Sigmoid colon (tissue), 7 donors: Measurements from ENCODE around the gene CHN2. TPM values are rescaled to one million over a fixed set of nuclear protein-coding genes. Genes with fewer than 3 reads are reported as not detected.

Experiments used
- DNase-seq: peaks from one replicate; pipeline ENCODE4 v3.0.0-alpha.2; 2019
- H3K27ac ChIP-seq, 4 donors: fragments of 200-600 bp; sonication (generic); one replicate each; pipeline ENCODE4 v1.5.1; 2016 to 2019; ENCODE audit warnings: mild to moderate bottlenecking in 1 of 4
- H3K27me3 ChIP-seq, 3 donors: fragments of 200-600 bp; sonication (generic); one replicate each; pipeline ENCODE4 v1.5.1; 2019; ENCODE audit warnings: mild to moderate bottlenecking in 1 of 3
- H3K36me3 ChIP-seq, 4 donors: fragments of 200-600 bp; sonication (generic); one replicate each; pipeline ENCODE4 v1.5.1; 2016 to 2019
- H3K4me1 ChIP-seq, 4 donors: fragments of 200-600 bp; sonication (generic); one replicate each; pipeline ENCODE4 v1.5.1; 2017 to 2019
- H3K4me3 ChIP-seq, 4 donors: fragments of 200-600 bp; sonication (generic); one replicate each; pipeline ENCODE4 v1.5.1; 2017 to 2019; ENCODE audit warnings: mild to moderate bottlenecking in 2 of 4, moderate library complexity in 1 of 4
- H3K9me3 ChIP-seq, 4 donors: fragments of 200-600 bp in 3 of 4; sonication (generic) in 3 of 4; one replicate each; pipeline versions ENCODE4 v1.5.1 to v1.6.1; 2013 to 2019
- CTCF ChIP-seq, 4 experiments: fragments of 450-650 bp in 3 of 4; fragments of 200-600 bp in 1 of 4; IDR thresholded peaks; one replicate each; pipeline ENCODE4 v1.5.1; 2016 to 2019; ENCODE audit warnings: antibody characterized with exemption in 4 of 4, mild to moderate bottlenecking in 3 of 4, moderate library complexity in 2 of 4
- EP300 ChIP-seq, 4 donors: sonication (generic); formaldehyde crosslinking; IDR thresholded peaks; one replicate each; pipeline ENCODE4 v1.6.1; 2017; ENCODE audit warnings: antibody characterized with exemption in 4 of 4
- POLR2A ChIP-seq, 2 donors: fragments of 450-650 bp; IDR thresholded peaks; one replicate each; pipeline ENCODE4 v1.6.1; 2016; ENCODE audit warnings: antibody characterized with exemption in 2 of 2, mild to moderate bottlenecking in 2 of 2, moderate library complexity in 2 of 2
- POLR2AphosphoS5 ChIP-seq, 4 donors: sonication (generic); formaldehyde crosslinking; IDR thresholded peaks; one replicate each; pipeline ENCODE4 v1.6.1; 2017; ENCODE audit warnings: antibody characterized with exemption in 4 of 4
- WGBS, 2 donors: extraction: QIAGEN DNeasy Blood & Tissue Kit; methylation state at CpG; one replicate each; pipeline ENCODE4 v1.1.7; 2013; 5-methylcytosine and 5-hydroxymethylcytosine counted together
- intact Hi-C: fragments of 100-400 bp; cut with DNase I; formaldehyde crosslinking; loops from one replicate; pipeline ENCODE4 v1.15.1; 2023
- polyA plus RNA-seq, 3 donors: library from polyadenylated mRNA; stranded (reverse); fragments of 200-250 nt; gene quantifications; one replicate each; pipeline ENCODE4 v1.2.3, GENCODE V29; 2013
- total RNA-seq, 4 donors: library from RNA; depleted of rRNA; stranded (reverse); fragments of >200 nt; gene quantifications; one replicate each; pipeline ENCODE4 v1.1.0, GENCODE V29; 2016
- donor health status: healthy with polysubstance abuse.
- donor health status: Bipolar disorder and iron deficiency.
- donor health status: healthy.

Gene CHN2
- total RNA-seq = 10 to 100 TPM; 10.7 to 37.7 (median 14.3) TPM
- 10 to 100 TPM in 2 of 3 donors, 1 to 10 TPM in 1; 4.2 to 21.0 (median 16.2) TPM for polyA plus RNA-seq

DNA sequence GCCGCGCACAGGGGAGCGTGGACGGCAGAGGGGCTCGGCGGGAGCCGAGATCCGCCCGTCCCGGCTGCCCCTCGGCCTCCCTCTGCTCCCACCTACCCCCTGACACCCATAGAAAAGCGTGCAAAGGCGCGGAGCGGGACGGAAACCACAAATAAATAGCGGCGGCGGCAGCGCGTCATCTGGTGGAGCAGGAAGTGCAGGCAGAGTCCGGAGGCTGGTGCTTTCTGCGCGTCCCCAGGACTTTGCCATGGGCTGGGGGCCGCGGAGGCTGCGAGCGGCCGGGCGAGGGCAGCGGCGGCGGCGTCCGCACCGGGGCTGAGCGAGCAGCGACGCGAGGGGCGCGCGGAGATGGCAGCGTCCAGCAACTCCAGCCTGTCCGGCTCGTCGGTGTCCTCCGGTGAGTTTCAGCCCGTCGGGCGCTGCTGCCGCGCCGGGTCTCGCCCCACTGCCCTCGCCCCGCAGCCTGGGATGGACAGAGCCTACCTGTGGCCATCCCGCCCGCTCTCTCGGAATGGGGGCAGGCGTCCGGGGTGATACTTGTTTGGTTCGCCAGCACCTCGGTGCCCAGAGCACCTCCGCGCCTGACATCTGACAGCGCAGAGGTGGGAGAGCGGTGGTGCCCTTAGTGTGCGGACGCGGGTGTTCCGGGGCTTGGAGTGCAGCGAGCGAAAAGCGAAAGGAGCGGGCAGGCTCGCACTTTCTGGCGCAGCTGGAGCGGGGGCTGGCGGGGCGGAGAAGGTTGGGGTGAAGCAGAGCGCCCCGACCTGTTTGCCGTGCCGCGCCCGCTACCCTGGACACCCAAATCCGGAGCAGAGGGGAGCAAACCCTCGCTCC, at the start of gene CHN2:
CHN2 (plus strand) TSS at position 182 of the 834 bp plus-strand sequence.
- no peaks in the 10 kb centered on the region for H3K9me3 ChIP-seq
- H3K36me3 ChIP-seq = no peaks in the 10 kb centered on the region
- H3K4me3 ChIP-seq = peak within 1 kb of the TSS; percentile 41 to 68 (median 55)
- H3K4me1 ChIP-seq = peaks cover 0 to 16% (median 11%) of the 10 kb centered on the region in 4 donors
- WGBS, 2 donors = 0% methylated on average over 89 of the region's 89 CpGs
- TF ChIP-seq EP300 (IDR thresholded peaks at IDR 0.05) (no peak), POLR2AphosphoS5 (IDR thresholded peaks at IDR 0.05) (peak in 2 of 4 donors; percentile 28 to 51)
- H3K27me3 ChIP-seq = peaks cover 0 to 48% (median 16%) of the 10 kb centered on the region in 3 donors
- intact Hi-C loops = no loop called here
- H3K27ac ChIP-seq = peak within 1 kb of the TSS in 3 of 4 donors; percentile 37 to 61 (median 57)
- DNase-seq = peak; percentile 80

DNA sequence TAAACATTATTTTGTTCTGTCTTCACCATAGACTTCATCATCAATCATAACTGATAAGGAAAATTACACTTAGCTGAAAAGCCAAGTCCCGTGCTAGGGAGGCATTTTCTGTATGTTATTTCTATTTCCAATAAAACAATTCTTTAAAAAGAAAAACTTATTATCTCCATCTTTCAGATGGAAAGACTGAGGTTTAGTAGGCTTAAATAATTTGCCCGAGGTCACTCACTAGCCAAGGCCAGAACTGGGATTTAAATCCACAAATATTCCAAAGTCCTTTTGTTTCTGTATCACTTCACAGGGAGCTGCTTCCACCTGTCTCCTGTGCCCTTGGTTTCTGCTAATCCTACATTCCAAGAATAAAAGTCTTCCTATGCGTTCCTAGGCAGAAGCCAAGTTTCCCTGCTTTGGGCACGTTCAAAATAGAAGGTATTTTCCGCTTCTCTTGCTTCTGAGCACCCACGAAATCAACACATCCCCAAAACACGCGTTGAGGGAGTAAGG, 49.0 kb upstream of the CHN2 start:
- no peaks in the 10 kb centered on the region for H3K36me3 ChIP-seq
- intact Hi-C loops = no loop called here
- DNase-seq = no peak
- H3K27me3 ChIP-seq = peaks cover 0 to 37% (median 18%) of the 10 kb centered on the region in 3 donors
- H3K27ac ChIP-seq = peak overlapping the region in 2 of 4 donors; percentile 25 to 58
- H3K9me3 ChIP-seq = no peaks in the 10 kb centered on the region
- H3K4me1 ChIP-seq = peaks cover 0 to 17% (median 14%) of the 10 kb centered on the region in 4 donors
- 11 to 24% methylated on average over 8 of the region's 8 CpGs for WGBS, 2 donors
- TF ChIP-seq CTCF (IDR thresholded peaks at IDR 0.05) = no peak
- H3K4me3 ChIP-seq = peak overlapping the region; percentile 24 to 51 (median 42)

GRCh38 chr7:29146057-29146706, 48.4 kb upstream of the CHN2 start, which contains the start of gene CPVL:
Gene CPVL (minus strand): TSS chr7:29146537. CDS start chr7:29121061, 25,476 bp downstream.
- peak within 1 kb of the TSS; percentile 10 to 58 (median 36) for H3K27ac ChIP-seq
- H3K36me3 ChIP-seq = no peaks in the 10 kb centered on the region
- peak within 1 kb of the TSS; percentile 24 to 51 (median 42) for H3K4me3 ChIP-seq
- no peaks in the 10 kb centered on the region for H3K9me3 ChIP-seq
- H3K27me3 ChIP-seq = peaks cover 0 to 36% (median 18%) of the 10 kb centered on the region in 3 donors
- peak; percentile 87 for DNase-seq
- WGBS, 2 donors = 3% methylated on average over 42 of the region's 42 CpGs
- intact Hi-C loops = no loop called here
- TF ChIP-seq CTCF (IDR thresholded peaks at IDR 0.05) (no peak), EP300 (IDR thresholded peaks at IDR 0.05) (no peak), POLR2AphosphoS5 (IDR thresholded peaks at IDR 0.05) (peak; percentile 29 to 77 (median 52)), POLR2A (IDR thresholded peaks at IDR 0.05) (peak in 1 of 2 donors; percentile 24)
- peaks cover 0 to 17% (median 14%) of the 10 kb centered on the region in 4 donors for H3K4me1 ChIP-seq

DNA sequence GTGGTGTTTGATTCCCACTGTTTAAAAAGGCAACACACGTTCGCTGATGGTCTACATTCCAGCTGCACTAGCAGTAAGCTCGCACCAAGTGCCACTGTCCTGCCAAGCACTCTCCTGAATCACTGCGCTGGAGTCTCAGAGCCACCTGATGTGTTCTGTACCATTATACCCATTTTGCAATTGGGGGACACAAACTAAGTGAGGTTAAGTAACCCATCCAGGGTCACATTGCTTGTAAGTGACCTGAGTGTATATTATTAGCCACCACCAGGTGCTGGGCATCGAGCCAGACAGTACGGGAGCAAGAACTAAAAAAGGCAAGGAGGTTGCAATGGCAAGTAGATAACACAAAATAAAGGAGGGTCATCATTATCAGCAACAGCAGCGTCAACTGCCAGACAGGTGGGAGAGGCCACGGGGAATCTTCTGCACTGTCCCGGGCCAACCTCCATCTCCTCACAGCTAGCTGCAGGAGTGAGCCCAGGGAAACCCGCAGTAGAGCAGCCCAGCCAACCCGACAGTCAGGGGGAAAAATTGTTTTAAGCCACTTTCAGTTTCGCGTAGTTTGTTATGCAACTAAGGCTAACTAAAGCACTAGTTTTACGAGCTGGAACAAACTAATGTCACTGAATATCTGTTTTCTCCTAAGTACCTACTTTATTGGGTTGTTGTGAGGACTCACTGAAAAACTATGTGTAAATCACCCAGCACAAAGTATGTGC, 47.5 kb upstream of the CHN2 start:
- peak overlapping the region; percentile 24 to 51 (median 42) for H3K4me3 ChIP-seq
- H3K36me3 ChIP-seq = no peaks in the 10 kb centered on the region
- WGBS, 2 donors = 12 to 50% methylated on average over 14 of the region's 14 CpGs
- DNase-seq = peak; percentile 70
- no peaks in the 10 kb centered on the region for H3K9me3 ChIP-seq
- peaks cover 0 to 17% (median 14%) of the 10 kb centered on the region in 4 donors for H3K4me1 ChIP-seq
- H3K27ac ChIP-seq = peak overlapping the region in 2 of 4 donors; percentile 10 to 58
- intact Hi-C loops = no loop called here
- peaks cover 0 to 33% (median 18%) of the 10 kb centered on the region in 3 donors for H3K27me3 ChIP-seq
- TF ChIP-seq POLR2AphosphoS5 (IDR thresholded peaks at IDR 0.05) (peak in 1 of 4 donors; percentile 13), POLR2A (IDR thresholded peaks at IDR 0.05) (no peak)

DNA sequence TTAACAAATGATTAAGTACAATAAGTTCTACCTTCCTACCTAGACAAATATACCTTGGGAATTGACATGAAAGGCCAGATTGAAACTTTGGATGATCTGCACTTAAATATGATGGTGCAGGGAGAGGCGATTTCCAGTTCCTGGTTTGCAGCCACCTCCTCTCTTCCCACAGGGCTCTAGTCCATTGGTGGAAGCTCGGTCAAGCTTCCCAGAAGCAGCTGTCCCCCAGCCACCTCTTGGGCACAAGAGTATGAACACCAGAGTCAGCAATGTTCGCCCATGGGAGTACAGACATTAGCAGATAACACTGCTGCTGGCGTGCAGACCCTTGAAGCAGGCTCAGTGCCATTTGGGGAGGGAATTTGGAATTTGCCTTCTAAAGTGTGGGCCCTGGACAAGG, 46.8 kb upstream of the CHN2 start:
- no peak for TF ChIP-seq CTCF (IDR thresholded peaks at IDR 0.05)
- no peak for TF ChIP-seq POLR2AphosphoS5 (IDR thresholded peaks at IDR 0.05)
- no peak for TF ChIP-seq EP300 (IDR thresholded peaks at IDR 0.05)
- TF ChIP-seq POLR2A (IDR thresholded peaks at IDR 0.05) = no peak
- DNase-seq = no peak
- peaks cover 0 to 17% (median 14%) of the 10 kb centered on the region in 4 donors for H3K4me1 ChIP-seq
- H3K9me3 ChIP-seq = no peaks in the 10 kb centered on the region
- no peaks in the 10 kb centered on the region for H3K36me3 ChIP-seq
- peak overlapping the region in 1 of 4 donors; percentile 58 for H3K27ac ChIP-seq
- no peak overlapping the region for H3K4me3 ChIP-seq
- WGBS, 2 donors = 85 to 90% methylated on average over 4 of the region's 4 CpGs
- peaks cover 0 to 33% (median 18%) of the 10 kb centered on the region in 3 donors for H3K27me3 ChIP-seq
- intact Hi-C loops = no loop called here
